ENCODE data around the gene RNU11. TPM values are rescaled to one million over a fixed set of nuclear protein-coding genes. Genes with fewer than 3 reads are reported as not detected.
"Not testable (repeated sequence)": the region's sequence is repeated elsewhere in the genome, so short reads cannot be mapped to it uniquely, and the experiment has no call there.

Gene RNU11
- total RNA-seq, 1 donor: not detected

DNA sequence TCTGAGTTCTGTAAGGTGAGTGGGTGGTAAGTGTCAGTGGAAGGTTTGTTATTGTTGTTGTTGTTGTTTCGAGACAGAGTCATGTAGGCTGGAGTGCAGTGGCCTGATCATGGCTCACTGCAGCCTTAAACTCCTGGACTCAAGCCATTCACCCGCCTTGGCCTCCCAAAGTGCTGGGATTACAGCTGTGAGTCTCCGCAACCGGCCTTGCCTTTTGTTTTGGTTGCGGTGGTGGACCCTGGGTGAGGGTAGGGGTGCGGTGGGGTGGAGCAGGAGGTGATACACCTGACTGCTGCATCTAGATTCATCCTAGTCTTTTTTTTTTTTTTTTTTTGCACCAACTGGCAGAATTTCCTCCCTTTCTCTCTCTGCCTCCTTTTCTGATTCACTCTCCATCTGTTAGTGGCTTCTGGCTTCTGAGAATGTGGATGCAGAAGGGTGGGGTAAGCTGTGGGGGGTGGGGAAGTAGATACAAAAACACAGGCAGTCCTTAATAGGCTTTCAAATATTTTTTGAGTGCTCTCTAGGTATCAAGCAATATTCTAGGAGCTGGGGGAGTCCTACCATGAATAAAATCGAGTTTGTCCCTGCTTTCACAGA, 15.6 kb downstream of the RNU11 start:
- H3K4me3 ChIP-seq (ENCODE audit: low read depth, low read length): no peak overlapping the region
- DNase-seq (ENCODE audit: low read depth): no peak
- TF ChIP-seq, protein P1, sequence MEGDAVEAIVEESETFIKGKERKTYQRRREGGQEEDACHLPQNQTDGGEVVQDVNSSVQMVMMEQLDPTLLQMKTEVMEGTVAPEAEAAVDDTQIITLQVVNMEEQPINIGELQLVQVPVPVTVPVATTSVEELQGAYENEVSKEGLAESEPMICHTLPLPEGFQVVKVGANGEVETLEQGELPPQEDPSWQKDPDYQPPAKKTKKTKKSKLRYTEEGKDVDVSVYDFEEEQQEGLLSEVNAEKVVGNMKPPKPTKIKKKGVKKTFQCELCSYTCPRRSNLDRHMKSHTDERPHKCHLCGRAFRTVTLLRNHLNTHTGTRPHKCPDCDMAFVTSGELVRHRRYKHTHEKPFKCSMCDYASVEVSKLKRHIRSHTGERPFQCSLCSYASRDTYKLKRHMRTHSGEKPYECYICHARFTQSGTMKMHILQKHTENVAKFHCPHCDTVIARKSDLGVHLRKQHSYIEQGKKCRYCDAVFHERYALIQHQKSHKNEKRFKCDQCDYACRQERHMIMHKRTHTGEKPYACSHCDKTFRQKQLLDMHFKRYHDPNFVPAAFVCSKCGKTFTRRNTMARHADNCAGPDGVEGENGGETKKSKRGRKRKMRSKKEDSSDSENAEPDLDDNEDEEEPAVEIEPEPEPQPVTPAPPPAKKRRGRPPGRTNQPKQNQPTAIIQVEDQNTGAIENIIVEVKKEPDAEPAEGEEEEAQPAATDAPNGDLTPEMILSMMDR (IDR thresholded peaks at IDR 0.05; ENCODE audit: insufficient read depth, low read depth, low read length): no peak

DNA sequence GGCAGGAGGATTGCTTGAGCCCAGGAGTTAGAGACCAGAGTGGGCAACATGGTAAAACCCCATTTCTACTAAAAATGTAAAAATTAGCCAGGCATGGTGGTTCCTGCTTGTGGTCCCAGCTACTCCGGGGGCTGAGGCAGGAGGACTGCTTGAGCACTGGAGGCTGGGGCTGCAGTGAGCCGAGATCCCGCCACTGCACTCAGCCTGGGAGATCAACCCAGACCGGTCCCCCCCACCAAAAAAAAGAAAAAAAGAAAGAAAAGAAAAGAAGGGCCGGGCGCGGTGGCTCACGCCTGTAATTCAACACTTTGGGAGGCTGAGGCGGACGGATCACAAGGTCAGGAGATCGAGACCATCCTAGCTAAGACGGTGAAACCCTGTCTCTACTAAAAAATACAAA, 18.4 kb downstream of the RNU11 start:
- TF ChIP-seq, protein P1 (IDR thresholded peaks at IDR 0.05; ENCODE audit: insufficient read depth, low read depth, low read length): no peak
- no peak for DNase-seq (ENCODE audit: low read depth)
- no peak overlapping the region for H3K4me3 ChIP-seq (ENCODE audit: low read depth, low read length)

DNA sequence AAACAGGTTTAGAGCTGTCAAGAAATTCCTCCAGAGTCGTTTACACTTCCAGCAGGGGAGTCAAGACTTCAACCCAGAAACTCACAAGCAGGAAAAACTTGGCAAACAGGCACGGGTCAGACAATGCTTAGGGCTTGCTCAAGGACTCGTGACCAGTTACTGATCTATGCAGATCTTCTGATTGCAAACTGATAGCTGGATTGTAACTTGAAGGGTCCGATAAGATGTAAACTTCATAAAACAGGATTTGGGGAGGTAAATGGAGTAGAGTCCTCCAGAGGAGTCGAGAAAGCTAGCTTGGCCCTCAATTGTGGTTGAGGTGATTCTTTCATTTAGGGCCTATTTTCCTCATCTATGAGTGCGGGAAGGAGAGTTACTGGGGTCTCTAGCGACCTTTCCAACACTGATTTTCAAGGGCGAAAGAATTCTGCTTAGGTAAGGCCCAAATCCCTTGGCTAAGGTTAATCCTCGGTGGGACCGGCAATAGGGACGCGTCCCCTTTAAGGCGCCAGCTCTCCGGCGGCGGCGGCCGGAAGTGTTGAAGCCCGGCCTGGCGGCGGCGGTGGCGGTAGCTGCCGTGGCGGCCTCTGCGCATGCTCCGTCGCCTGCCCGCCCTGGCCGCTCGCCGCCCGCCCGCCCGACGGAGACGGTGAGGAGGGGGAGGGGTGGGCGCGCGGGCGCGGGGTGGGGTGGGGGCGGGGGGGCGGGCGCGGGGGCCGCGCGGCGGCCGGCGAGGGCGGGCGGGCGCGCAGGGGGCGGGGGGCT, 20.0 kb downstream of the RNU11 start, which contains the start of gene GMEB1:
Gene GMEB1, plus strand, starts transcription at position 594 of the 765 bp plus-strand sequence. CDS start 14,829 bp downstream, outside the sequence.
- DNase-seq (ENCODE audit: low read depth): peak; percentile 84
- H3K4me3 ChIP-seq (ENCODE audit: low read depth, low read length): peak within 1 kb of the TSS; percentile 86
- TF ChIP-seq, protein P1 (IDR thresholded peaks at IDR 0.05; ENCODE audit: insufficient read depth, low read depth, low read length): no peak

DNA sequence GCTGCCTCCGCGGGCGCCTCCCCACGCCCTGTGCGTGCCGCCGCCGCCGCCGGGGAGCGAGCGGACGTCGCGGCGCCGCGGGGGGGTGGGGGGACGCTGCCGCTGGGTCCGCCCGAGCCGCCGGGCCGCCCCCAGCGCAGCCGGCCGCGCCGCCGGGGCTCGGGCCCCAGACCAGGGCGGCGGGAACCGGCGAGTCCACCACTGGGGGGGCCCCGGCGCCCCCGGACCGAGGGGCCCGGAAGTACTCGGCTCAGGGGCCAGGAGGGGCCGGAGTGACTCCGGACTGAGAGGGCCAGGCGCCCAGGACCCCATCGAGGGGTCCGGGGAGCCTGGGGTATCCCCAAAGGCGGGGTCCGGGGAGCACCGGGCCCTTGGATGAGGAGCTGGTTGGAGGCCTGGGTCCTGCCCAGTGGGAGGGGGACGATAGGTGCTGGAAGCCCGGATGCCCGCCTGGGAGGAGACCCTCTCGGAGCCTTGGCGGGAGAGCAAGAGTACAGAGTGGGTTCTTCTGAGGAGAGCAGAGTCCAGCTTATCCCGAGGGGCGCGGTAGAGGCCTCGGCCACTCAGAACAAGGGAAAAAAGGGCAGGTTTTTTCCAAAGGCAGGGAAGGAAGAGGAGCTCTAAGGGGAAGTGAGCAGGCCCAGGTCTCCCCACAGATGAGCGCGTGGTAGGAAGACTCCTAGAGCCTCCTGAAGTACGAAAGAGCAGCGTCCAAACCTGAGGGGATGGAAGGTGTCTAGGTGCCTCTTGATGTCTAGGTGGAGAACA, 20.7 kb downstream of the RNU11 start:
- DNase-seq (ENCODE audit: low read depth): peak; percentile 51
- peak overlapping the region; percentile 86 for H3K4me3 ChIP-seq (ENCODE audit: low read depth, low read length)
- TF ChIP-seq, protein P1 (IDR thresholded peaks at IDR 0.05; ENCODE audit: insufficient read depth, low read depth, low read length): no peak

DNA sequence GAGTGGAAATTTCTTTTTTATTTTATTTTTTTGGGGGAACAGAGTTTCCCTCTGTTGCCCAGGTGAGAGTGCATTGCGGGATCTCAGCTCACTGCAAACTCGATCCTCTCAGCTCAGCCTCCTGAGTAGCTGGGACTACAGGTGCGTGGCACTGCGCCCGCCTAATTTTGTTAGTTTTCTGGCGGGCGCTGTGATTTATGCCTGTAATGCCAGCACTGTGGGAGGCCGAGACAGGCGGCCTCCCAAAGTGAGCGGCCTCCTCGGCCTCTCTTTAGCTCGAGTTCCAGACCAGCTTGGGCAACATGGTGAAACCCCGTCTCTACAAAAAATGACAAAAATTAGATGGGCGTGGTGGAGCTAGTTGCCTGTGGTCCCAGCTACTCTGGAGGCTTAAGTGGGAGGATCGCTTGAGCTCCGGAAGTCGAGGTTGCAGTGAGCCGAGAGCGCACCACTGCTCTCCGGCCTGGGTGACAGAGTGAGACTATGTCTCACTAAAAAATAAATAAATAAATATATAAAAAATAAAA, 22.9 kb downstream of the RNU11 start:
- TF ChIP-seq, protein P1 (IDR thresholded peaks at IDR 0.05; ENCODE audit: insufficient read depth, low read depth, low read length): no peak
- H3K4me3 ChIP-seq (ENCODE audit: low read depth, low read length): no peak overlapping the region
- no peak for DNase-seq (ENCODE audit: low read depth)

DNA sequence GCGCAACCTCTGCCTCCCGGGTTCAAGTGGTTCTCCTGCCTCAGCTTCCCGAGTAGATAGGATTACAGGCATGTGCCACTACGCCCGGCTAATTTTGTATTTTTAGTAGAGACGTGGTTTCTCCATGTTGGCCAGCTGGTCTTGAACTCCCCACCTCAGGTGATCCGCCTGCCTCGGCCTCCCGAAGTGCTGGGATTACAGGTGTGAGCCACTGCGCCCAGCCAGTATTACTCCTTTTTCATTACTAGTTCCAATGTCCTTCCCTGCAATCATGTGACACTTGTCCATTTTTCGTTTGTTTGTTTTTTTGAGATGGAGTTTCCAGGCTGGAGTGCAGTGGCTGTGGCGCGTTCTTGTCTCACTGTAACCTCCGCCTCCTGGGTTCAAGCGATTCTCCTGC, 24.6 kb downstream of the RNU11 start:
- not testable (repeated sequence) for DNase-seq (ENCODE audit: low read depth); H3K4me3 ChIP-seq (ENCODE audit: low read depth, low read length)

DNA sequence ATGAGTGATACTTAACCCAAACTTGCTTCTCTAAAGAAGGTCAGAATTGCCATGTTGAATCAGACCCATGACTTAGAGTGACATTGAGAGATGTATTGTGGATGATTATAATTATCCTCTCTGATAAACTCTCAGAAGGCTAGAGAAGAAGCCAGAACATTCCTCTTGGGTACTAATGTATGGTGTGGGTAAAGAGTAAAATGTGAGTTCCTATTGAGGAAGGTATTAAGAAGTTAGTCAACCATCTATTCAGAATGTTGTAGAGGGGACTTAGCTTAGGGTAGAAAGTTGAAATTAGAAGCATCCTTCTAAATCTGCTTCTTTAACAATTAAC, 27.5 kb downstream of the RNU11 start:
- TF ChIP-seq, protein P1 (IDR thresholded peaks at IDR 0.05; ENCODE audit: insufficient read depth, low read depth, low read length): no peak
- DNase-seq (ENCODE audit: low read depth): no peak
- H3K4me3 ChIP-seq (ENCODE audit: low read depth, low read length): no peak overlapping the region

Measured in fibroblast of villous mesenchyme (primary cell).